Astrocyte (in vitro differentiated cells and primary cell): Measurements from ENCODE around the gene CHST13. TPM values are rescaled to one million over a fixed set of nuclear protein-coding genes. Genes with fewer than 3 reads are reported as not detected.
A peak's percentile ranks its signal among the peaks of the same experiment; 100 is the strongest.

Experiments used
- DNase-seq: peaks from one replicate; pipeline ENCODE4 v3.0.0-alpha.2; 2010; ENCODE audit warnings: low read depth
- FAIRE-seq: peaks from 2 replicates; lab custom pipeline; 2011; peaks lifted over from hg19 to GRCh38; lab: Jason Lieb, UNC
- H2AFZ ChIP-seq: 2 replicates; pipeline ENCODE4 v1.6.0; 2012; ENCODE audit warnings: low read depth, low read length, inconsistent platforms
- H3K27ac ChIP-seq: 2 replicates; pipeline ENCODE4 v1.5.1; 2011; ENCODE audit warnings: low read depth, low read length, inconsistent platforms
- H3K27me3 ChIP-seq: 2 replicates; pipeline ENCODE4 v1.6.0; 2011; ENCODE audit warnings: low read length, inconsistent platforms; ENCODE audit not compliant: insufficient read depth
- H3K36me3 ChIP-seq: 2 replicates; pipeline ENCODE4 v1.5.1; 2011; ENCODE audit warnings: low read length, inconsistent platforms; ENCODE audit not compliant: insufficient read depth
- H3K4me1 ChIP-seq: 2 replicates; pipeline ENCODE4 v1.5.1; 2011; ENCODE audit warnings: low read length, inconsistent platforms; ENCODE audit not compliant: insufficient read depth
- H3K4me2 ChIP-seq: 2 replicates; pipeline ENCODE4 v1.6.0; 2012; ENCODE audit warnings: low read length, inconsistent platforms
- H3K4me3 ChIP-seq: 2 replicates; pipeline ENCODE4 v1.5.1; 2011; ENCODE audit warnings: low read depth, mild to moderate bottlenecking, low read length, inconsistent platforms; ENCODE audit not compliant: insufficient read depth
- H3K79me2 ChIP-seq: 2 replicates; pipeline ENCODE4 v1.6.0; 2012; ENCODE audit warnings: mild to moderate bottlenecking, low read length, inconsistent platforms; ENCODE audit not compliant: insufficient read depth
- H3K9ac ChIP-seq: 2 replicates; pipeline ENCODE4 v1.6.0; 2012; ENCODE audit warnings: mild to moderate bottlenecking, low read length, inconsistent platforms
- H3K9me3 ChIP-seq: 2 replicates; pipeline ENCODE4 v1.5.1; 2012; ENCODE audit warnings: low read depth, mild to moderate bottlenecking, low read length, inconsistent platforms; ENCODE audit not compliant: insufficient read depth
- H4K20me1 ChIP-seq: 2 replicates; pipeline ENCODE4 v1.6.0; 2012; ENCODE audit warnings: low read length, inconsistent platforms; ENCODE audit not compliant: insufficient read depth
- H3K27ac Mint-ChIP-seq: one replicate; pipeline ENCODE4 v1.8.0; 2021; ENCODE audit warnings: mild to moderate bottlenecking, mixed read lengths; ENCODE audit not compliant: unreplicated experiment
- H3K27me3 Mint-ChIP-seq: one replicate; pipeline ENCODE4 v1.8.0; 2021; ENCODE audit warnings: low read depth, mixed read lengths; ENCODE audit not compliant: unreplicated experiment
- H3K36me3 Mint-ChIP-seq: one replicate; pipeline ENCODE4 v1.8.0; 2021; ENCODE audit warnings: low read depth, mixed read lengths; ENCODE audit not compliant: unreplicated experiment
- H3K4me1 Mint-ChIP-seq: one replicate; pipeline ENCODE4 v1.8.0; 2021; ENCODE audit warnings: low read depth, mixed read lengths; ENCODE audit not compliant: unreplicated experiment
- H3K4me3 Mint-ChIP-seq: one replicate; pipeline ENCODE4 v1.8.0; 2021; ENCODE audit warnings: mild to moderate bottlenecking, moderate library complexity, mixed read lengths; ENCODE audit not compliant: unreplicated experiment
- H3K9me3 Mint-ChIP-seq: one replicate; pipeline ENCODE4 v1.8.0; 2021; ENCODE audit warnings: mild to moderate bottlenecking, mixed read lengths; ENCODE audit not compliant: unreplicated experiment
- CTCF ChIP-seq: IDR thresholded peaks from 2 replicates; pipeline ENCODE4 v1.5.1; 2011; ENCODE audit warnings: low read depth, mild to moderate bottlenecking, inconsistent platforms, low read length, moderate library complexity; ENCODE audit not compliant: insufficient read depth
- EZH2 ChIP-seq: IDR thresholded peaks from 2 replicates; pipeline ENCODE4 v1.6.1; 2012; ENCODE audit warnings: mild to moderate bottlenecking, low read length, inconsistent platforms; ENCODE audit not compliant: insufficient read depth
- total RNA-seq: library from RNA; stranded (reverse); gene quantifications from 2 replicates; pipeline ENCODE4 v1.2.1, GENCODE V29; 2021

The CHST13 gene
- total RNA-seq, 1 donor from 2014 or later, result not detected

GRCh38 chr3:126477061-126477380, 46.9 kb upstream of the CHST13 start:
- Mint-ChIP-seq H3K36me3 (no peaks in the 10 kb centered on the region), H3K9me3 (peaks cover 2% of the 10 kb centered on the region), H3K27ac (peak overlapping the region; percentile 59), H3K4me3 (peak overlapping the region; percentile 76), H3K27me3 (peaks cover 20% of the 10 kb centered on the region), H3K4me1 (peaks cover 26% of the 10 kb centered on the region)
- Histone ChIP-seq H2AFZ (no peak overlapping the region), H3K9ac (no peak overlapping the region), H3K79me2 (peaks cover 30% of the 10 kb centered on the region), H3K4me3 (no peak overlapping the region), H4K20me1 (peaks cover 30% of the 10 kb centered on the region), H3K9me3 (no peaks in the 10 kb centered on the region), H3K4me2 (no peak overlapping the region), H3K4me1 (peaks cover 32% of the 10 kb centered on the region), H3K36me3 (no peaks in the 10 kb centered on the region), H3K27me3 (no peaks in the 10 kb centered on the region), H3K27ac (no peak overlapping the region)
- no peak for FAIRE-seq
- no peak for DNase-seq
- TF ChIP-seq CTCF (no peak), EZH2 (no peak)

- H3K4me1 Mint-ChIP-seq, result peaks cover 9% of the 10 kb centered on the region
- no peak overlapping the region for H3K27ac Mint-ChIP-seq
- H3K36me3 ChIP-seq, result no peaks in the 10 kb centered on the region
- H3K36me3 Mint-ChIP-seq, result no peaks in the 10 kb centered on the region
- H3K4me1 ChIP-seq, result peaks cover 15% of the 10 kb centered on the region
- no peak overlapping the region for H3K4me3 ChIP-seq
- H3K27me3 ChIP-seq, result no peaks in the 10 kb centered on the region
- no peak overlapping the region for H2AFZ ChIP-seq
- no peak overlapping the region for H3K27ac ChIP-seq
- H4K20me1 ChIP-seq, result peaks cover 13% of the 10 kb centered on the region
- FAIRE-seq, result no peak
- H3K9ac ChIP-seq, result no peak overlapping the region
- H3K79me2 ChIP-seq, result peaks cover 13% of the 10 kb centered on the region
- no peak overlapping the region for H3K4me3 Mint-ChIP-seq
- H3K9me3 Mint-ChIP-seq, result peaks cover 2% of the 10 kb centered on the region
- no peaks in the 10 kb centered on the region for H3K9me3 ChIP-seq
- TF ChIP-seq CTCF (no peak), EZH2 (no peak)
- no peak for DNase-seq
- no peak overlapping the region for H3K4me2 ChIP-seq
- peaks cover 27% of the 10 kb centered on the region for H3K27me3 Mint-ChIP-seq
These were observed 45.2 kb upstream of the CHST13 start for GRCh38 chr3:126478581-126479310.

GRCh38 chr3:126479642-126480041, 44.3 kb upstream of the CHST13 start:
- H3K4me1 Mint-ChIP-seq, result peaks cover 5% of the 10 kb centered on the region

More at GRCh38 chr3:126479642-126480041, 44.3 kb upstream of the CHST13 start:
- Mint-ChIP-seq H3K27me3 (peaks cover 27% of the 10 kb centered on the region), H3K4me3 (no peak overlapping the region), H3K27ac (no peak overlapping the region), H3K36me3 (no peaks in the 10 kb centered on the region), H3K9me3 (no peaks in the 10 kb centered on the region)
- TF ChIP-seq CTCF, result no peak
- TF ChIP-seq EZH2, result no peak
- Histone ChIP-seq H3K36me3 (no peaks in the 10 kb centered on the region), H3K9me3 (no peaks in the 10 kb centered on the region), H3K9ac (no peak overlapping the region), H3K79me2 (peaks cover 5% of the 10 kb centered on the region), H3K4me1 (peaks cover 9% of the 10 kb centered on the region), H3K4me2 (no peak overlapping the region), H3K4me3 (no peak overlapping the region), H3K27ac (no peak overlapping the region), H3K27me3 (peaks cover 2% of the 10 kb centered on the region), H4K20me1 (peaks cover 5% of the 10 kb centered on the region), H2AFZ (no peak overlapping the region)
- no peak for FAIRE-seq
- no peak for DNase-seq
